ENCODE results near the gene PTPN3.

Gene PTPN3

GRCh38 chr9:109417054-109417453 lies 81.1 kb downstream of the PTPN3 start:
- H3K27me3 ChIP-seq (ENCODE audit: control insufficient read depth, insufficient read depth, low read length), result no peaks in the 10 kb centered on the region
- no peaks in the 10 kb centered on the region for H3K36me3 ChIP-seq (ENCODE audit: insufficient read depth, low read length)
- no peak overlapping the region for H3K4me3 ChIP-seq (ENCODE audit: low read length)
- H3K4me2 ChIP-seq (ENCODE audit: low read length), result no peak overlapping the region
- H3K9me3 ChIP-seq (replicated peaks; ENCODE audit: low read length), result no peaks in the 10 kb centered on the region
- no peaks in the 10 kb centered on the region for H3K4me1 ChIP-seq (ENCODE audit: control insufficient read depth, insufficient read depth, low read length)
- no peak overlapping the region for H3K9ac ChIP-seq (ENCODE audit: low read depth, low read length)

DNA sequence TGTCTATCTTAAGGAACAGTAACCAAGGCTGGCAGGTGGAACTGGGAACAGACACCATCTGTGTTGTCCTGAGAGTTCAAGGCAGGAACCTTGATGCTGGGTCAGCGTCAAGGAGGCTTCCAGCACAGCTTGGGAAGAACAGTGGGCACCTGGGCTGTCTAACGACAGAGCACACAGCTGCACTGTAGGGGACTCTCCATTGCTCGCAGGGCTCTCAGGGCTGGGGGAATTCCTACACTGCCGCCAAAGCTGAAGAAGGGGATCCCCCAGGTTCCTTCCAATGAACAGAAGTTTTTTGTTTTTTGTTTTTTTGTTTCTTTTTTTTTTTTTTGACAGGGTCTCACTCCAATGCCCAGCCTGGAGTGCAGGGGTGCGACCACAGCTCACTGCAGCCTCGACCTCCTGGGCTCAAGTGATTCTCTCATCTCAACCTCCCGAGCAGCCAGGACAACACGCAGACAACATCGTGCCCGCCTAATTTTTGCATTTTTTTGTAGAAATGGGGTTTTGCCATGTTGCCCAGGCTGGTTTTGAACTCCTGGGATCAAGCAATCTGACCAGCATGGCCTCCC lies 81.9 kb downstream of the PTPN3 start:
- H3K4me2 ChIP-seq (ENCODE audit: low read length), result no peak overlapping the region
- no peaks in the 10 kb centered on the region for H3K9me3 ChIP-seq (replicated peaks; ENCODE audit: low read length)
- H3K27me3 ChIP-seq (ENCODE audit: control insufficient read depth, insufficient read depth, low read length), result no peaks in the 10 kb centered on the region
- no peaks in the 10 kb centered on the region for H3K36me3 ChIP-seq (ENCODE audit: insufficient read depth, low read length)
- H3K4me3 ChIP-seq (ENCODE audit: low read length), result no peak overlapping the region
- no peak overlapping the region for H3K9ac ChIP-seq (ENCODE audit: low read depth, low read length)
- H3K4me1 ChIP-seq (ENCODE audit: control insufficient read depth, insufficient read depth, low read length), result no peaks in the 10 kb centered on the region

- Histone ChIP-seq H3K4me3 (ENCODE audit: low read length) (no peak overlapping the region), H3K36me3 (ENCODE audit: insufficient read depth, low read length) (no peaks in the 10 kb centered on the region), H3K9me3 (replicated peaks; ENCODE audit: low read length) (no peaks in the 10 kb centered on the region), H3K4me2 (ENCODE audit: low read length) (no peak overlapping the region), H3K9ac (ENCODE audit: low read depth, low read length) (no peak overlapping the region), H3K4me1 (ENCODE audit: control insufficient read depth, insufficient read depth, low read length) (no peaks in the 10 kb centered on the region), H3K27me3 (ENCODE audit: control insufficient read depth, insufficient read depth, low read length) (no peaks in the 10 kb centered on the region)
Measured at GRCh38 chr9:109414125-109414785, 83.9 kb downstream of the PTPN3 start.

- Histone ChIP-seq H3K36me3 (ENCODE audit: insufficient read depth, low read length) (peaks cover 2% of the 10 kb centered on the region), H3K27me3 (ENCODE audit: control insufficient read depth, insufficient read depth, low read length) (no peaks in the 10 kb centered on the region), H3K4me3 (ENCODE audit: low read length) (no peak overlapping the region)
Measured at GRCh38 chr9:109411798-109412352, 86.2 kb downstream of the PTPN3 start.

DNA sequence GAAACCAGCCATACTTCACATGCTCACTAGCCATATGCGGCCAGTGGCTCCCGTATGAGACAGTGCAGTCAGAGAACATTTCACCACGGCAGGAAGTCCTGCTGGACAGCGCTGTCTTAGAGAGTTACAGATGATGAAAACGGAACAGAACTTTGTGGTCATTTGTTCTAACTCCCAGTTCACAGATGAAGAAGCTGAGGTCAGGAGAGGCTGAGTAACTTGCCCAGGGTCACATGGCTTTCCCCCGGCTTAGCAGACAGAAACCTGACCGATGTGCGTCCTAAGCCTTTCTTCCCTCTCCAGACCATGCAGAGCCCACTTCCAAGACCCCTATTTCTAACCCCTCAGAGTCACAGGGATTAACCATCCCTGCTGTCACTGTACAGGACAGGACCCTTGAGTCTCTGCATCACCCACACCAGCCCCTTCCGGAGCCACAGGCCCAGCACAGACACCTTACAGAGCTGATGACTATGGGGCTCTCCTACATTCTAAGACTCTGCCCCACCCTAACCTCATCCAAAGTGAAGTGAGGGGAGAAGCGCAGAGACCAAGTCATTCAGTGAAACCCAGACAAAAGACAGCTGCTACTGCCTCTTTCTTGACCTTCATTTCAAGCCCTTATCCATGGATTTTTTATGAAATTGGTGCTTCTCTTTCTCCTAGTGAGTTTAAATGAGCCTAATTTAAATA lies 86.9 kb downstream of the PTPN3 start:
- no peaks in the 10 kb centered on the region for H3K27me3 ChIP-seq (ENCODE audit: control insufficient read depth, insufficient read depth, low read length)
- no peaks in the 10 kb centered on the region for H3K4me1 ChIP-seq (ENCODE audit: control insufficient read depth, insufficient read depth, low read length)
- no peaks in the 10 kb centered on the region for H3K9me3 ChIP-seq (replicated peaks; ENCODE audit: low read length)
- H3K9ac ChIP-seq (ENCODE audit: low read depth, low read length), result no peak overlapping the region
- peaks cover 7% of the 10 kb centered on the region for H3K36me3 ChIP-seq (ENCODE audit: insufficient read depth, low read length)
- H3K4me3 ChIP-seq (ENCODE audit: low read length), result no peak overlapping the region
- H3K4me2 ChIP-seq (ENCODE audit: low read length), result no peak overlapping the region

More at GRCh38 chr9:109411798-109412352, 86.2 kb downstream of the PTPN3 start:
- Histone ChIP-seq H3K9me3 (replicated peaks; ENCODE audit: low read length) (no peaks in the 10 kb centered on the region), H3K4me2 (ENCODE audit: low read length) (no peak overlapping the region), H3K9ac (ENCODE audit: low read depth, low read length) (no peak overlapping the region), H3K4me1 (ENCODE audit: control insufficient read depth, insufficient read depth, low read length) (no peaks in the 10 kb centered on the region)

- no peak overlapping the region for H3K9ac ChIP-seq (ENCODE audit: low read depth, low read length)
- no peak overlapping the region for H3K4me2 ChIP-seq (ENCODE audit: low read length)
- peaks cover 16% of the 10 kb centered on the region for H3K36me3 ChIP-seq (ENCODE audit: insufficient read depth, low read length)
- H3K27me3 ChIP-seq (ENCODE audit: control insufficient read depth, insufficient read depth, low read length), result no peaks in the 10 kb centered on the region
- no peaks in the 10 kb centered on the region for H3K4me1 ChIP-seq (ENCODE audit: control insufficient read depth, insufficient read depth, low read length)
- H3K4me3 ChIP-seq (ENCODE audit: low read length), result no peak overlapping the region
- H3K9me3 ChIP-seq (replicated peaks; ENCODE audit: low read length), result no peaks in the 10 kb centered on the region
Measured at GRCh38 chr9:109409773-109410397, 88.2 kb downstream of the PTPN3 start.

DNA sequence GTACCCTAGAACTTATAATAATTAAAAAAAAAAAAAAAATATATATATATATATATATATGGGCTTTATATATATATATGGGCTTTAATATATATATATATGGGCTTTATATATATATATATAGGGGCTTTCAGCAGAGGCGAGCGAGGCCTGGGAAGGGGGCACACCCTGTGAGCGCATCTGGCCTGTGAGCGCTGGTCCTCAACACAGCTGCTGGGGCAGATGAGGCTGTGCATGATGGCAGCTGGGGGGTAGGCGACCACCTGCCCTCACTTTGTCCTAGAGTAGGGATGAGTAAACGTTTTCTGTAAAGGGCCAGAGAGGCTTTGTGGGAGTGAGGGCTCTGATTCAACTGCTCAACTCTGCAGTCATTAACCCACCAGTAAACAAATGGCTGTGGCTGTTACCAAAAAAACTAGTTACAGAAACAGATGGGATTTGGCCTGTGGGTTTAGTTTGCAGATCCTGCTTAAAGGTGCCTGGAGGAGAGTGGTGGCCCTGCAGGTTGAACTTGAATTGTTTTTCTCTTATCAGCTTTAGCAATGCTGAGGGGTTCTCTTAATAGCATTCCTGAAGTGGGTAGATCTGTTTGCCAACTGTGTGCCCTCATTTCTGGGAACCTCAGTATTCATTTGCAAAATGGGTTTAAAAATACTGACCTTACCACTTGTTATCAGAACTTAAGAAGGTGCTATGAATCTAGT lies 89.2 kb downstream of the PTPN3 start:
- Histone ChIP-seq H3K4me1 (ENCODE audit: control insufficient read depth, insufficient read depth, low read length) (peaks cover 4% of the 10 kb centered on the region), H3K9ac (ENCODE audit: low read depth, low read length) (no peak overlapping the region)

DNA sequence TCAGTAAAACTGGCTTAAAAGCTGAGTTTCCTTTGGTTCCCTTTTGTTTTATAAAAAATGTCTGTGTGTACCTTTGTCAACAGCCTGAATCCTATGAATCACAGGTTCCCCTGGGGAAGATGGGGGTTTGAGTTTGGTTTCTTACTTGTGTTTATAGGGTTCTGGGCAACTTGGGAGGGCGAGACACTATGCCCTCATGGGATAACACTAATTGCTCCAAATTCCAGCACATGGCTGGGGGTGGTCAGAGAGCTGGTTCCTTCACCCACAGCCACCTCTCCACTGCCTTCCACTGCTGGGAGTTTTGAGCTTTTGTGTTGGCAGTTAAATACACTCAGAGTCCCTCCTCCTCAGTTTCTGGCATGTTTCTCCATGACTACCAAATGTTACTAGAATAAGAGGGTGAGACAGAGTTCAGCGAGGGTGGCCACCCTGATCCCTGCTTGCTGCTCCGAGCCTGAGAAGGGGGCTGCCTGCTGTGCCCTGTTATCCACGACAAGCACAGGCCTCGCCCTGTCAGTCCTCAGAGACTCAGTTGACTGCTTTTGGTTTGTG lies 94.3 kb downstream of the PTPN3 start:
- peaks cover 13% of the 10 kb centered on the region for H3K4me1 ChIP-seq (ENCODE audit: control insufficient read depth, insufficient read depth, low read length)
- H3K4me2 ChIP-seq (ENCODE audit: low read length), result no peak overlapping the region
- H3K4me3 ChIP-seq (ENCODE audit: low read length), result no peak overlapping the region
- no peaks in the 10 kb centered on the region for H3K27me3 ChIP-seq (ENCODE audit: control insufficient read depth, insufficient read depth, low read length)
- no peak overlapping the region for H3K9ac ChIP-seq (ENCODE audit: low read depth, low read length)
- peaks cover 20% of the 10 kb centered on the region for H3K36me3 ChIP-seq (ENCODE audit: insufficient read depth, low read length)
- no peaks in the 10 kb centered on the region for H3K9me3 ChIP-seq (replicated peaks; ENCODE audit: low read length)

More for the DNA sequence above, 89.2 kb downstream of the PTPN3 start:
- Histone ChIP-seq H3K36me3 (ENCODE audit: insufficient read depth, low read length) (peaks cover 20% of the 10 kb centered on the region), H3K4me2 (ENCODE audit: low read length) (no peak overlapping the region), H3K9me3 (replicated peaks; ENCODE audit: low read length) (no peaks in the 10 kb centered on the region), H3K27me3 (ENCODE audit: control insufficient read depth, insufficient read depth, low read length) (no peaks in the 10 kb centered on the region), H3K4me3 (ENCODE audit: low read length) (no peak overlapping the region)

- Histone ChIP-seq H3K4me2 (ENCODE audit: low read length) (no peak overlapping the region), H3K4me3 (ENCODE audit: low read length) (no peak overlapping the region), H3K36me3 (ENCODE audit: insufficient read depth, low read length) (peaks cover 25% of the 10 kb centered on the region), H3K27me3 (ENCODE audit: control insufficient read depth, insufficient read depth, low read length) (no peaks in the 10 kb centered on the region), H3K4me1 (ENCODE audit: control insufficient read depth, insufficient read depth, low read length) (peaks cover 13% of the 10 kb centered on the region), H3K9me3 (replicated peaks; ENCODE audit: low read length) (no peaks in the 10 kb centered on the region), H3K9ac (ENCODE audit: low read depth, low read length) (no peak overlapping the region)
Measured at GRCh38 chr9:109403116-109403515, 95.0 kb downstream of the PTPN3 start.

DNA sequence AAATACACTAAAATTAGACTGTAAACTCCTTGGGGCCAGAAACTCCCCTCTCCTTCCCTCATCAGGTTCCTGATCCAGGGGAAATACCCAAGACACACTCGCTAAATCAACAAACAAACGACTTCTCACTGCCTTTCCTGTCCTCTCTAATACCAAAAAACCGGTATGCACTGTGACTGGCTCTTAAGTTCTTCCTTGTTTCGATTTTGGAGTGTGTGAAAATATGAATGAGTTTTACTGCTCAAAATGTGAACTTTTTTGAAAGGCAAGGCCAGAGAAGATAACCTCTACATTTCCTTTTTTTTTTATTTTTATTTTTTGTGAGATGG lies 96.2 kb downstream of the PTPN3 start:
- Histone ChIP-seq H3K27me3 (ENCODE audit: control insufficient read depth, insufficient read depth, low read length) (no peaks in the 10 kb centered on the region), H3K4me3 (ENCODE audit: low read length) (no peak overlapping the region), H3K9ac (ENCODE audit: low read depth, low read length) (no peak overlapping the region), H3K4me1 (ENCODE audit: control insufficient read depth, insufficient read depth, low read length) (peaks cover 13% of the 10 kb centered on the region), H3K36me3 (ENCODE audit: insufficient read depth, low read length) (peaks cover 29% of the 10 kb centered on the region), H3K4me2 (ENCODE audit: low read length) (no peak overlapping the region), H3K9me3 (replicated peaks; ENCODE audit: low read length) (no peaks in the 10 kb centered on the region)
